ENCODE measurements around the gene DPP6.

The DPP6 gene

GRCh38 chr7:154188330-154188729, 136.1 kb downstream of the DPP6 start:
- TF ChIP-seq CTCF (IDR thresholded peaks at IDR 0.05), result no peak
- Histone ChIP-seq H3K27ac (no peak overlapping the region), H3K4me3 (no peak overlapping the region)
- no peak for DNase-seq (ENCODE audit: low spot score)

- no peak overlapping the region for H3K4me3 ChIP-seq
- H3K27ac ChIP-seq, result no peak overlapping the region
- no peak for TF ChIP-seq CTCF (IDR thresholded peaks at IDR 0.05)
- DNase-seq (ENCODE audit: low spot score), result no peak
These were observed 143.1 kb downstream of the DPP6 start for GRCh38 chr7:154195266-154195665.

- TF ChIP-seq CTCF (IDR thresholded peaks at IDR 0.05), result no peak
- H3K27ac ChIP-seq, result no peak overlapping the region
- no peak overlapping the region for H3K4me3 ChIP-seq
- DNase-seq (ENCODE audit: low spot score), result no peak
These were observed 146.3 kb downstream of the DPP6 start for GRCh38 chr7:154198481-154198880.

- Histone ChIP-seq H3K27ac (no peak overlapping the region), H3K4me3 (no peak overlapping the region)
- DNase-seq (ENCODE audit: low spot score), result no peak
- TF ChIP-seq CTCF (IDR thresholded peaks at IDR 0.05), result no peak
These were observed 148.0 kb downstream of the DPP6 start for GRCh38 chr7:154200241-154200640.

GRCh38 chr7:154202002-154202401, 149.8 kb downstream of the DPP6 start:
- no peak for DNase-seq (ENCODE audit: low spot score)
- Histone ChIP-seq H3K27ac (no peak overlapping the region), H3K4me3 (no peak overlapping the region)
- no peak for TF ChIP-seq CTCF (IDR thresholded peaks at IDR 0.05)

GRCh38 chr7:154204046-154204445, 151.8 kb downstream of the DPP6 start:
- Histone ChIP-seq H3K27ac (no peak overlapping the region), H3K4me3 (no peak overlapping the region)
- TF ChIP-seq CTCF (IDR thresholded peaks at IDR 0.05), result no peak
- no peak for DNase-seq (ENCODE audit: low spot score)

- TF ChIP-seq CTCF (IDR thresholded peaks at IDR 0.05), result no peak
- H3K4me3 ChIP-seq, result no peak overlapping the region
- no peak overlapping the region for H3K27ac ChIP-seq
- no peak for DNase-seq (ENCODE audit: low spot score)
These were observed 160.7 kb downstream of the DPP6 start for GRCh38 chr7:154212861-154213260.

Measured in coronary artery (tissue), 2 donors.